Stimulated activated CD8-positive, alpha-beta memory T cell treated with anti-CD3 and anti-CD28 coated beads, Interleukin-2, amount 100 ng/mL, for 48 hours (primary cell): ENCODE results near the gene SCNM1.
A peak's percentile ranks its signal among the peaks of the same experiment; 100 is the strongest.
"Not testable (repeated sequence)": the region's sequence is repeated elsewhere in the genome, so short reads cannot be mapped to it uniquely, and the experiment has no call there.

Source experiments
- DNase-seq, 2 donors: peaks; one replicate each; pipeline ENCODE4 v3.0.0-alpha.2; 2020; ENCODE audit warnings: low read depth in 2 of 2

Gene SCNM1

DNA sequence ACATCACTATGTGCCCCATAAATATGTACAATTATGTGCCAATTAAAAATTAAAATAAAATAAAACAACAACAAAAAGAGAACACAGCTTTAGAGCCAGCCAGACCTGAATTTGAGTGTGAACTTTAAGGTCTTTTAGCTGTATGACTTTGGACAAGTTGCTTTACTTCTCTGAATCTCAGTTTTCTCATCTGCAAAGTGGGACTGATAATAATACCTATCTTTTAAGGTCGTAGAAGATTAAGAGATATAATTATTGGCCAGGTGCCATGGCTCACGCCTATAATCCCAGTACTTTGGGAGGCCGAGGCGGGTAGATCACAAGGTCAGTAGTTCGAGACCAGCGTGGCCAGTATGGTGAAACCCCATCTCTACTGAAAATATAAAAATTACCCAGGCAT is 27.4 kb downstream of the SCNM1 start:
- DNase-seq: no peak

DNA sequence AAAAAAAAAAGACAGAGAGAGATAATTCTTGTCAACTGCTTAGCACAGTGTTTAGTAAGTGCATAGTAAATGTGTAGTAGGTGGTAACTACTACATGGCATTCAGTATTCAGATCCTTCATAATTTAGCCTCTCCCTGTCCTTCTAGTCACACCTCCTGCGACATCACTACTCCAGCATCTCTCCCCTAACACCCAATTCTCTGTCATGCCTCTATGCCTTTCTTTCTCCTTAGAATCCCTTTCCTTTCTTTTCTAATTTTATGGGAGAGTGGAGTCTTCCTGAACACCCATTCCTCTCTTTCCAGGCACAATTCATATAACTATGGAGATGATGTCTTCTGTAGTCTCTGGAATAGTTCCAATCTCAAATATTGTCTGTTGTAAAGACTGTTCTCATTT is 27.9 kb downstream of the SCNM1 start:
- no peak for DNase-seq

GRCh38 chr1:151194894-151195594 is 29.1 kb downstream of the SCNM1 start:
- not testable (repeated sequence) for DNase-seq

DNA sequence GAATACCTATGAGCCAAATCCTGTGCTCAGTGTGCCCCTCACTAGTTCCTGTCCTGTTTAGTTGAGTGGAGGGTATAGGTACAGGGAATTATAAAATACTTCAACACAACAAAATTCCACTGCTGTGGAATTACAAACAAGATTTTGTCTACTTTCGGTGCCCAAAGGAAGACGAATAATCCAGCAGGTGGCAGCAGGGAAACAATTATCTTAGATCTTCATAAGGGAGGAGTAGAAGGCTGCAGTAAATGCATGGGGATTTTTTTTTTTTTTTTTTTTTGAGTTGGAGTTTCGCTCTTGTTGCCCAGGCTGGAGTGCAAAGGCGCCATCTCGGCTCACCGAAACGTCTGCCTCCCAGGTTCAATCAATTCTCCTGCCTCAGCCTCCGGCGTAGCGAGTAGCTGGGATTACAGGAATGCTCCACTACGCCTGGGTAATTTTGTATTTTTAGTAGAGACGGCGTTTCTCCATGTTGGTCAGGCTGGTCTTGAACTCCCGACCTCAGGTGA is 30.4 kb downstream of the SCNM1 start:
- no peak for DNase-seq

- DNase-seq: no peak
These were observed 31.9 kb downstream of the SCNM1 start for GRCh38 chr1:151197863-151198253.

GRCh38 chr1:151198254-151199127 is 32.5 kb downstream of the SCNM1 start, which contains the start of gene PIP5K1A:
PIP5K1A (plus strand) TSS chr1:151198552; CDS start chr1:151198997, 445 bp downstream.
- peak; percentile 99 for DNase-seq

DNA sequence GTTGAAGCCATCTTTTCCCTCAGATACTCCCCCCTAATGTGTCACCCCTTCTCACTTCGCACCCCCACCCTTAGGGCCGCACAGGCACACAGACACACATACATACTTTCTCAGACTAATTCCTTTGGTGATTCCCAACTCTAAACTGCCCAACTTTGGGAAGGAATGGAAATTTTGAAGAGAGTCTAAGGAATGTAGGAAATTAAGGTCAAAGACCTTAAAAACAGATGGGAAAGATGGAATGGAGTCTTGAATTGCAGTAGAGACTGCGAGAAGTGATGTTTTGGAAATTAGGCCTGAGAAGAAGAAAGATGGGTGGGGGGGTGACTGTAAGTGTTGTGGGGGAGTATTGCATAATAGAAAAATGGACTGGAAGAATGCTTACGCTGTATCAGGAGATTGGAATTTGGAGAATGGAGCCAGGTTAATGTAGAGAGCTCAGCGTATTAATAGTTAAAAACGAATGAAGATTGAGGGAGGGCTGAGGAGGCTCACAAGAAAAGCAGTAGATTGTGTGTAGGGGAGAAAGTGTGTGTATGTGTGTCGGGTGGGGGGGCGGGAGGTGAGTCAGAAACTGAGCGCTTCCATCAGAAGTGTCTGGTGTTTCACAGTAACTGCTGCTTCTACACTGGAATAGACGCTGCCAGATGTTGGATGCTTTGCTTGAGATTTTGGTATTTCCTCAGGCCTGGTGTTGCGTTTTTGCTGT is 34.1 kb downstream of the SCNM1 start:
- no peak for DNase-seq

GRCh38 chr1:151205381-151205965 is 39.5 kb downstream of the SCNM1 start:
- not testable (repeated sequence) for DNase-seq

- DNase-seq: no peak
These were observed 44.9 kb downstream of the SCNM1 start for GRCh38 chr1:151210830-151211229.

DNA sequence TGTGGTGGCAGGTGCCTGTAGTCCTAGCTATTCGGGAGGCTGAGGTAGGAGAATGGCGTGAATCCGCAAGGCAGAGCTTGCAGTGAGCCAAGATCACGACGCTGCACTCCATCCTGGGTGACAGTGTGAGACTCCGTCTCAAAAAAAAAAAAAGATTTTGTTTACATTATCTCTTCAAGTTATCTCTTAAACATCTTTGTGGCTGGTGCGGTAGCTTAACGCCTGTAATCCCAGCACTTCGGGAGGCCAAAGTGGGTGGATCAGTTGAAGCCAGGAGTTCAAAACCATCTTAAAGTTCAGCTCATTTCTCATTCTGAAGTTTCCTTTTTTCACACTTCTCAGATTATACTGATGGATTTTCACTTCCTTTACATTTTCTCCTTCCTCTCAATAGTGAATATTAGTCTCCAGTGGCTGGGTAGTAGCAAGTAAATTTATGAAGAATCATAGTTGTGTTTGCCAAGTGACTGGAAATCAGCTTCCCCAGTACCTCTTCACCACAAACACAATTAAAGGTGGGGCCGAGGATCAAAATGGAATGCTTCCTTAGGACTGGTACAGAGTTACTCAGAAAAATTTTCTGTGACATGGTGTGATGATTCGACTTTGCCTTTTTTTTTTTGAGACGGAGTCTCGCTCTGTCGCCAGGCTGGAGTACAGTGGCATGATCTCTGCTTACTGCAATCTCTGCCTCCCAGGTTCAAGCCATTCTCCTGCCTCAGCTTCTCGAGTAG is 46.2 kb downstream of the SCNM1 start:
- DNase-seq: no peak

DNA sequence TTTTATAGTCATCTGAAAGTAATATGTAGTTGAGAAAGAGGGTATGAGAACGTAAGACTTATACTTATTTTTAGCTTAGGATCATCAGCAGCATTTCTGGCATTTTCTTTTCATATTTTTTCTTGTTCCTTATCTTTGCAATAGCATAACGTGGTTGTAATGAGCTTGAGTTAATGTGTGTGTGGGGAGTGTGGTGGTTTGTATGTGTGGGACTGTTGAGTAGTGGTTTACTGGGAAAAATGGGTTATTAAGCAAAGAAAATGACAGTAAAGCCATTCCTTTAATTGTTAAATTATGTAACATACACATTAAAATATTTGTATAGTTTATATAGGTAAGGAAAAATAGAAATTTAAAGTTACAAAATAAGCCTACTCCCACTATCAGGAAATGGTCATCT is 47.6 kb downstream of the SCNM1 start:
- no peak for DNase-seq
